Parathyroid adenoma (tissue), 2 donors: Measurements from ENCODE around the gene PFKFB2.

Source experiments
- H2AFZ ChIP-seq: fragments of 300-600 bp; sonication (generic); one replicate; pipeline ENCODE4 v1.7.0; 2017; ENCODE audit warnings: antibody characterized with exemption, mild to moderate bottlenecking
- H3K27ac ChIP-seq: fragments of 300-600 bp; sonication (generic); one replicate; pipeline ENCODE4 v1.7.0; 2017
- H3K27me3 ChIP-seq: fragments of 300-600 bp; sonication (generic); one replicate; pipeline ENCODE4 v1.7.0; 2017; ENCODE audit warnings: low read length; ENCODE audit not compliant: control insufficient read depth, insufficient read depth
- H3K36me3 ChIP-seq: fragments of 300-600 bp; sonication (generic); one replicate; pipeline ENCODE4 v1.7.0; 2017; ENCODE audit warnings: low read length; ENCODE audit not compliant: control insufficient read depth, insufficient read depth
- H3K4me1 ChIP-seq: fragments of 300-600 bp; sonication (generic); one replicate; pipeline ENCODE4 v1.7.0; 2017; ENCODE audit warnings: control low read depth
- H3K4me2 ChIP-seq: fragments of 300-600 bp; sonication (generic); one replicate; pipeline ENCODE4 v1.7.0; 2017; ENCODE audit warnings: low read length
- H3K4me3 ChIP-seq: fragments of 300-600 bp; sonication (generic); one replicate; pipeline ENCODE4 v1.7.0; 2017; ENCODE audit warnings: low read depth, low read length
- H3K79me2 ChIP-seq: fragments of 300-600 bp; sonication (generic); one replicate; pipeline ENCODE4 v1.7.0; 2017; ENCODE audit warnings: control low read depth
- H3K9ac ChIP-seq: fragments of 300-600 bp; sonication (generic); one replicate; pipeline ENCODE4 v1.7.0; 2017; ENCODE audit warnings: mild to moderate bottlenecking
- H3K9me3 ChIP-seq: fragments of 300-600 bp; sonication (generic); one replicate; pipeline ENCODE4 v1.7.0; 2017; ENCODE audit warnings: low read length; ENCODE audit not compliant: control insufficient read depth
- CTCF ChIP-seq: fragments of 300-600 bp; sonication (generic); IDR thresholded peaks from one replicate; pipeline ENCODE4 v1.7.0; 2017; ENCODE audit warnings: antibody characterized with exemption, mild to moderate bottlenecking
- donor health status: primary hyperparathyroidism.

PFKFB2 gene

GRCh38 chr1:207055386-207056001 is 2.4 kb downstream of the PFKFB2 start:
- TF ChIP-seq CTCF, result no peak
- Histone ChIP-seq H3K79me2 (no peaks in the 10 kb centered on the region), H3K27ac (no peak overlapping the region), H3K27me3 (no peaks in the 10 kb centered on the region), H3K36me3 (no peaks in the 10 kb centered on the region), H3K9ac (no peak overlapping the region), H2AFZ (no peak overlapping the region), H3K4me3 (no peak overlapping the region), H3K4me1 (no peaks in the 10 kb centered on the region), H3K4me2 (no peak overlapping the region), H3K9me3 (no peaks in the 10 kb centered on the region)

GRCh38 chr1:207056673-207057072 is 3.6 kb downstream of the PFKFB2 start:
- Histone ChIP-seq H3K4me1 (no peaks in the 10 kb centered on the region), H3K4me3 (no peak overlapping the region), H3K27ac (no peak overlapping the region), H3K4me2 (no peak overlapping the region), H3K9ac (no peak overlapping the region), H3K79me2 (no peaks in the 10 kb centered on the region), H2AFZ (no peak overlapping the region), H3K27me3 (no peaks in the 10 kb centered on the region), H3K36me3 (no peaks in the 10 kb centered on the region), H3K9me3 (no peaks in the 10 kb centered on the region)
- TF ChIP-seq CTCF, result no peak

- no peak overlapping the region for H3K4me3 ChIP-seq
- H3K4me2 ChIP-seq, result no peak overlapping the region
- H3K27ac ChIP-seq, result no peak overlapping the region
- H3K79me2 ChIP-seq, result no peaks in the 10 kb centered on the region
- H3K4me1 ChIP-seq, result no peaks in the 10 kb centered on the region
- no peak overlapping the region for H2AFZ ChIP-seq
- no peak for TF ChIP-seq CTCF
- no peaks in the 10 kb centered on the region for H3K9me3 ChIP-seq
- no peak overlapping the region for H3K9ac ChIP-seq
- H3K36me3 ChIP-seq, result no peaks in the 10 kb centered on the region
- no peaks in the 10 kb centered on the region for H3K27me3 ChIP-seq
Observed at GRCh38 chr1:207058252-207058651, 5.2 kb downstream of the PFKFB2 start.

- Histone ChIP-seq H3K79me2 (no peaks in the 10 kb centered on the region), H3K4me2 (peak overlapping the region; percentile 42), H3K27me3 (no peaks in the 10 kb centered on the region), H3K4me3 (peak overlapping the region; percentile 15), H3K9me3 (no peaks in the 10 kb centered on the region), H3K9ac (no peak overlapping the region), H3K4me1 (no peaks in the 10 kb centered on the region), H2AFZ (peak overlapping the region; percentile 46), H3K36me3 (no peaks in the 10 kb centered on the region), H3K27ac (peak overlapping the region; percentile 40)
- no peak for TF ChIP-seq CTCF
Observed at GRCh38 chr1:207058878-207059867, 6.1 kb downstream of the PFKFB2 start.
